B cell (primary cell): Measurements from ENCODE around the gene BAZ2B. TPM values are rescaled to one million over a fixed set of nuclear protein-coding genes. Genes with fewer than 3 reads are reported as not detected.

ENCODE experiments used
- ATAC-seq: fragments of 200-7000 bp; cut with Tn5 transposase; one replicate; pipeline ENCODE4 v1.10.0; 2021; ENCODE audit warnings: low read depth, mild to moderate bottlenecking, moderate number of reproducible peaks, moderate library complexity
- CTCF ChIA-PET: fragments of 350-600 bp; sonication (Branson Sonifier 250); formaldehyde crosslinking; loops from one replicate; lab custom pipeline; 2021; ENCODE audit warnings: antibody characterized with exemption, inconsistent platforms; lab: Charles Lee
- POLR2A ChIA-PET: fragments of 350-600 bp; sonication (Branson Sonifier 250); formaldehyde crosslinking; loops from one replicate; lab custom pipeline; 2021; ENCODE audit warnings: antibody characterized with exemption; lab: Charles Lee
- DNase-seq: peaks from one replicate; pipeline ENCODE4 v3.0.0; 2013
- H2AFZ ChIP-seq: 2 replicates; pipeline ENCODE4 v1.6.1; 2012; ENCODE audit warnings: mild to moderate bottlenecking, low read depth, low read length; ENCODE audit not compliant: insufficient read depth, poor library complexity, severe bottlenecking
- H3K27ac ChIP-seq, 2 donors: 1 replicate in 1 of 2; 2 replicates in 1 of 2; pipeline ENCODE4 v1.5.1; 2012 to 2013; ENCODE audit warnings: low read length in 2 of 2, mild to moderate bottlenecking in 2 of 2, moderate library complexity in 1 of 2
- H3K27me3 ChIP-seq, 4 experiments: fragments of 200-600 bp in 1 of 4; sonication (generic) in 1 of 4; replicated peaks in 1 of 4; 1 replicate in 2 of 4; 2 replicates in 2 of 4; pipeline versions ENCODE4 v1.6.1 to v1.7.0; 2013 to 2016; ENCODE audit warnings: low read length in 3 of 4, mild to moderate bottlenecking in 2 of 4, mixed read lengths in 1 of 4, moderate library complexity in 1 of 4; ENCODE audit not compliant: insufficient read depth in 4 of 4, control insufficient read depth in 3 of 4; ENCODE audit errors: control extremely low read depth in 1 of 4
- H3K36me3 ChIP-seq, 2 experiments: replicated peaks in 1 of 2; 1 replicate in 1 of 2; 2 replicates in 1 of 2; pipeline versions ENCODE4 v1.6.1 to v1.7.1; 2013; ENCODE audit warnings: low read length in 1 of 2; ENCODE audit not compliant: insufficient read depth in 2 of 2, control insufficient read depth in 1 of 2; ENCODE audit errors: control extremely low read depth in 1 of 2, extremely low read depth in 1 of 2
- H3K4me1 ChIP-seq, 2 donors: fragments of 200-600 bp in 1 of 2; sonication (generic) in 1 of 2; 1 replicate in 1 of 2; 2 replicates in 1 of 2; pipeline versions ENCODE4 v1.5.1 to v1.6.1; 2013 to 2017; ENCODE audit warnings: low read length in 2 of 2; ENCODE audit not compliant: control insufficient read depth in 2 of 2, insufficient read depth in 2 of 2
- H3K4me2 ChIP-seq: replicated peaks from 2 replicates; pipeline ENCODE3; 2012; ENCODE audit warnings: mild to moderate bottlenecking, low read depth, low read length; ENCODE audit not compliant: poor library complexity, severe bottlenecking
- H3K4me3 ChIP-seq, 5 experiments: fragments of 200-600 bp in 1 of 5; sonication (generic) in 1 of 5; 1 replicate in 3 of 5; 2 replicates in 2 of 5; pipeline versions ENCODE4 v1.5.1 to v1.7.0; 2011 to 2016; ENCODE audit warnings: low read length in 4 of 5, mild to moderate bottlenecking in 4 of 5, low read depth in 2 of 5, control low read depth in 1 of 5, moderate library complexity in 1 of 5; ENCODE audit not compliant: insufficient read depth in 1 of 5; ENCODE audit errors: control extremely low read depth in 1 of 5, extremely low read depth in 1 of 5
- H3K79me2 ChIP-seq: fragments of 200-600 bp; sonication (generic); one replicate; pipeline ENCODE4 v1.6.0; 2016; ENCODE audit warnings: low read length; ENCODE audit not compliant: control insufficient read depth, insufficient read depth
- H3K9ac ChIP-seq: fragments of 200-600 bp; sonication (generic); 2 replicates; pipeline ENCODE4 v1.6.1; 2017; ENCODE audit warnings: mild to moderate bottlenecking, low read length, moderate library complexity
- H3K9me3 ChIP-seq, 3 donors: one replicate each; pipeline versions ENCODE4 v1.6.1 to v1.7.1; 2013; ENCODE audit warnings: low read length in 2 of 3; ENCODE audit not compliant: control insufficient read depth in 2 of 3, insufficient read depth in 1 of 3; ENCODE audit errors: control extremely low read depth in 1 of 3
- H4K20me1 ChIP-seq: 2 replicates; pipeline ENCODE4 v1.6.0; 2012; ENCODE audit warnings: mild to moderate bottlenecking, low read length; ENCODE audit not compliant: insufficient read depth, control insufficient read depth, poor library complexity, severe bottlenecking
- H3K27ac Mint-ChIP-seq: one replicate; pipeline ENCODE4 v1.8.0; 2021; ENCODE audit warnings: mixed read lengths
- H3K27me3 Mint-ChIP-seq: one replicate; pipeline ENCODE4 v1.8.0; 2021; ENCODE audit warnings: mixed read lengths
- H3K4me1 Mint-ChIP-seq: one replicate; pipeline ENCODE4 v1.8.0; 2021; ENCODE audit warnings: mixed read lengths
- H3K4me3 Mint-ChIP-seq: one replicate; pipeline ENCODE4 v1.8.0; 2021; ENCODE audit warnings: mixed read lengths
- H3K9me3 Mint-ChIP-seq: one replicate; pipeline ENCODE4 v1.8.0; 2022; ENCODE audit warnings: mixed read lengths; ENCODE audit not compliant: insufficient read depth
- EZH2 ChIP-seq: IDR thresholded peaks from 2 replicates; pipeline ENCODE4 v1.6.1; 2012; ENCODE audit warnings: borderline replicate concordance, low read depth, mild to moderate bottlenecking, moderate library complexity, low read length; ENCODE audit not compliant: insufficient read depth, poor library complexity, severe bottlenecking
- intact Hi-C: fragments of 100-400 bp; cut with micrococcal nuclease; formaldehyde crosslinking; loops from one replicate; pipeline ENCODE4 v1.10.0; 2022
- polyA plus RNA-seq: library from polyadenylated mRNA; depleted of rRNA; stranded (reverse); fragments of >200 nt; gene quantifications from 2 replicates; pipeline ENCODE4 v1.2.3, GENCODE V29; 2012
- total RNA-seq, 2 donors: library from RNA; stranded (reverse); fragments of 120-200 nt in 1 of 2; gene quantifications; 1 replicate in 1 of 2; 2 replicates in 1 of 2; pipeline versions ENCODE4 v1.2.3 to v1.2.4, GENCODE V29; 2013 to 2022
- TF ChIP-seq, protein P1 (sequence below): fragments of 200-600 bp; IDR thresholded peaks from one replicate; pipeline ENCODE4 v1.8.0; 2022; ENCODE audit warnings: antibody characterized with exemption, mild to moderate bottlenecking

BAZ2B gene
- total and polyA plus RNA-seq, 2 donors (not counting 1 experiment from before 2014, with no cell fraction given) = 8.6 to 42.3 TPM

DNA sequence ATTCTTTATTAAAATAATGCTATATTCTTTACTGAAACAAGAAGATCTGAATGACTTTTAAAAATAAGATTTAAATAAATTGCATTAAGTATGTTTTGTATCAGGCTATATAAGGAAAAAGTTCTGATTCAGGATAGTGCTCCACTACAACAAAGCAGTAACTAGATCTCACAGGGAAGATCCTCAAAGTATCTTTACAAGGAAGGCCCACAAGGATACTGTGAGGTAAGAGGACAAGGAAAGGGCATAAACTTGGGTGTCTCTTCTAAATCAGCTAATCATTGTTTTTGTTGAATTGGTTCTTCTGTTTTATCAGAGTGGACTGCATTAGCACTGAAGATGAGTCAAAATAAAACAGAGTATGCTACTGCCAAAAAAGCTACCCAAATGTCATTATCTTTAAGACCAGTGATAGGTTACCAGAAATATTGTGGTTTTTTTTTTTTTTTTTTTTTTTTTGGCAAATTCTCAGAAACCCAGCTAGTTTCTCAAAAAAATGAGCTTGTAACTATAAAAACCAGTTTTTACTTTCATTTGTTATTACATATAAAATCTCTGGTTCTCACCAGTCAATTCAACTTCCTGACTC is 160.9 kb downstream of the BAZ2B start:
- intact Hi-C loops = no loop called here
- Histone ChIP-seq H3K79me2 (no peaks in the 10 kb centered on the region), H3K4me3 (no peak overlapping the region), H3K27me3 (no peaks in the 10 kb centered on the region), H3K36me3 (no peaks in the 10 kb centered on the region), H3K4me1 (peaks cover 0 to 8% of the 10 kb centered on the region in 2 donors), H3K27ac (no peak overlapping the region), H4K20me1 (no peaks in the 10 kb centered on the region), H3K9ac (no peak overlapping the region), H3K4me2 (no peak overlapping the region), H2AFZ (no peak overlapping the region), H3K9me3 (no peaks in the 10 kb centered on the region)
- ChIA-PET CTCF (no interaction called here), POLR2A (no interaction called here)
- TF ChIP-seq, protein P1, sequence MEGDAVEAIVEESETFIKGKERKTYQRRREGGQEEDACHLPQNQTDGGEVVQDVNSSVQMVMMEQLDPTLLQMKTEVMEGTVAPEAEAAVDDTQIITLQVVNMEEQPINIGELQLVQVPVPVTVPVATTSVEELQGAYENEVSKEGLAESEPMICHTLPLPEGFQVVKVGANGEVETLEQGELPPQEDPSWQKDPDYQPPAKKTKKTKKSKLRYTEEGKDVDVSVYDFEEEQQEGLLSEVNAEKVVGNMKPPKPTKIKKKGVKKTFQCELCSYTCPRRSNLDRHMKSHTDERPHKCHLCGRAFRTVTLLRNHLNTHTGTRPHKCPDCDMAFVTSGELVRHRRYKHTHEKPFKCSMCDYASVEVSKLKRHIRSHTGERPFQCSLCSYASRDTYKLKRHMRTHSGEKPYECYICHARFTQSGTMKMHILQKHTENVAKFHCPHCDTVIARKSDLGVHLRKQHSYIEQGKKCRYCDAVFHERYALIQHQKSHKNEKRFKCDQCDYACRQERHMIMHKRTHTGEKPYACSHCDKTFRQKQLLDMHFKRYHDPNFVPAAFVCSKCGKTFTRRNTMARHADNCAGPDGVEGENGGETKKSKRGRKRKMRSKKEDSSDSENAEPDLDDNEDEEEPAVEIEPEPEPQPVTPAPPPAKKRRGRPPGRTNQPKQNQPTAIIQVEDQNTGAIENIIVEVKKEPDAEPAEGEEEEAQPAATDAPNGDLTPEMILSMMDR = no peak
- no peak for TF ChIP-seq EZH2
- ATAC-seq (no peak), DNase-seq (no peak)
- Mint-ChIP-seq H3K9me3 (no peaks in the 10 kb centered on the region), H3K4me1 (peaks cover 17% of the 10 kb centered on the region), H3K4me3 (no peak overlapping the region), H3K27ac (no peak overlapping the region), H3K27me3 (no peaks in the 10 kb centered on the region)

- intact Hi-C loops = no loop called here
- H3K4me1 ChIP-seq = peaks cover 0 to 8% of the 10 kb centered on the region in 2 donors
- Mint-ChIP-seq H3K27ac (no peak overlapping the region), H3K27me3 (no peaks in the 10 kb centered on the region), H3K4me3 (no peak overlapping the region), H3K4me1 (peaks cover 17% of the 10 kb centered on the region), H3K9me3 (no peaks in the 10 kb centered on the region)
- no peaks in the 10 kb centered on the region for H3K79me2 ChIP-seq
- CTCF ChIA-PET = no interaction called here
- H3K4me3 ChIP-seq = no peak overlapping the region
- H3K9me3 ChIP-seq = no peaks in the 10 kb centered on the region
- no peak overlapping the region for H3K9ac ChIP-seq
- no peak overlapping the region for H3K4me2 ChIP-seq
- DNase-seq (no peak), ATAC-seq (no peak)
- no peak for TF ChIP-seq EZH2
- TF ChIP-seq, protein P1 = no peak
- no peak overlapping the region for H3K27ac ChIP-seq
- H4K20me1 ChIP-seq = no peaks in the 10 kb centered on the region
- H3K36me3 ChIP-seq = no peaks in the 10 kb centered on the region
- no peak overlapping the region for H2AFZ ChIP-seq
- POLR2A ChIA-PET = no interaction called here
- no peaks in the 10 kb centered on the region for H3K27me3 ChIP-seq
Observed at GRCh38 chr2:159454185-159454584, 162.2 kb downstream of the BAZ2B start.
